Liver (tissue), 9 donors: ENCODE data around the gene RNF220. TPM values are rescaled to one million over a fixed set of nuclear protein-coding genes. Genes with fewer than 3 reads are reported as not detected.

ENCODE experiments used
- DNase-seq: peaks from one replicate; pipeline ENCODE4 v3.0.0-alpha.2; 2017; ENCODE audit warnings: low spot score
- H3K27ac ChIP-seq, 2 donors: one replicate each; pipeline ENCODE4 v1.7.0; 2013; ENCODE audit warnings: inconsistent platforms in 2 of 2, low read length in 2 of 2, control low read depth in 1 of 2, low read depth in 1 of 2, mild to moderate bottlenecking in 1 of 2
- H3K27me3 ChIP-seq, 4 donors: one replicate each; pipeline versions ENCODE4 v1.6.1 to v1.7.0; 2013; ENCODE audit warnings: low read length in 3 of 4, inconsistent platforms in 1 of 4, mild to moderate bottlenecking in 1 of 4, moderate library complexity in 1 of 4; ENCODE audit not compliant: control insufficient read depth in 4 of 4, insufficient read depth in 4 of 4
- H3K36me3 ChIP-seq, 4 donors: one replicate each; pipeline versions ENCODE4 v1.6.1 to v1.7.0; 2013; ENCODE audit warnings: low read length in 3 of 4, mild to moderate bottlenecking in 3 of 4, low read depth in 1 of 4, moderate library complexity in 1 of 4; ENCODE audit not compliant: control insufficient read depth in 4 of 4, insufficient read depth in 3 of 4
- H3K4me1 ChIP-seq, 4 donors: one replicate each; pipeline versions ENCODE4 v1.6.1 to v1.7.0; 2013; ENCODE audit warnings: low read length in 3 of 4, mild to moderate bottlenecking in 3 of 4, moderate library complexity in 1 of 4; ENCODE audit not compliant: control insufficient read depth in 4 of 4, insufficient read depth in 4 of 4
- H3K4me3 ChIP-seq, 3 donors: one replicate each; pipeline versions ENCODE4 v1.6.1 to v1.7.0; 2013; ENCODE audit warnings: low read length in 3 of 3, control low read depth in 1 of 3, low read depth in 1 of 3, mild to moderate bottlenecking in 1 of 3
- H3K9ac ChIP-seq, 2 donors: one replicate each; pipeline ENCODE4 v1.7.0; 2013; ENCODE audit warnings: low read length in 2 of 2, mild to moderate bottlenecking in 2 of 2, moderate library complexity in 2 of 2, control low read depth in 1 of 2, low read depth in 1 of 2
- H3K9me3 ChIP-seq, 4 donors: one replicate each; pipeline versions ENCODE4 v1.6.1 to v1.7.0; 2013; ENCODE audit warnings: low read length in 3 of 4; ENCODE audit not compliant: control insufficient read depth in 4 of 4
- CTCF ChIP-seq: fragments of 150-350 bp; IDR thresholded peaks from 2 replicates; pipeline ENCODE4 v1.5.1; 2017; ENCODE audit warnings: improper control_type of control experiment, low read depth, low read length; ENCODE audit not compliant: missing input control
- FOXA1 ChIP-seq: IDR thresholded peaks from 2 replicates; pipeline ENCODE4 v1.6.1; 2016; ENCODE audit warnings: antibody characterized with exemption
- FOXA2 ChIP-seq: IDR thresholded peaks from 2 replicates; pipeline ENCODE4 v1.6.1; 2016; ENCODE audit warnings: antibody characterized with exemption
- HNF4A ChIP-seq, 2 donors: conservative IDR thresholded peaks; 2 replicates each; pipeline ENCODE4 v1.6.1; 2016; ENCODE audit warnings: antibody characterized with exemption in 2 of 2, mild to moderate bottlenecking in 2 of 2
- HNF4G ChIP-seq: IDR thresholded peaks from 2 replicates; pipeline ENCODE4 v1.6.1; 2016; ENCODE audit warnings: antibody characterized with exemption
- JUND ChIP-seq, 2 donors: IDR thresholded peaks; 2 replicates each; pipeline ENCODE4 v1.6.1; 2016; ENCODE audit warnings: antibody characterized with exemption in 2 of 2
- RAD21 ChIP-seq, 2 donors: IDR thresholded peaks; 2 replicates each; pipeline ENCODE4 v1.6.1; 2016; ENCODE audit warnings: antibody characterized with exemption in 2 of 2, mild to moderate bottlenecking in 2 of 2
- REST ChIP-seq: IDR thresholded peaks from 2 replicates; pipeline ENCODE4 v1.6.1; 2016; ENCODE audit warnings: antibody characterized with exemption, mild to moderate bottlenecking
- RXRA ChIP-seq, 2 donors: IDR thresholded peaks; 2 replicates each; pipeline ENCODE4 v1.6.1; 2017 to 2018; ENCODE audit warnings: antibody characterized with exemption in 2 of 2, mild to moderate bottlenecking in 1 of 2
- SP1 ChIP-seq: IDR thresholded peaks from 2 replicates; pipeline ENCODE4 v1.6.1; 2018; ENCODE audit warnings: antibody characterized with exemption, mild to moderate bottlenecking
- TAF1 ChIP-seq: conservative IDR thresholded peaks from 2 replicates; pipeline ENCODE4 v1.6.1; 2016; ENCODE audit warnings: antibody characterized with exemption, mild to moderate bottlenecking
- YY1 ChIP-seq: IDR thresholded peaks from 2 replicates; pipeline ENCODE4 v1.6.1; 2016; ENCODE audit warnings: antibody characterized with exemption, mild to moderate bottlenecking
- ZBTB33 ChIP-seq: IDR thresholded peaks from 2 replicates; pipeline ENCODE4 v1.6.1; 2016; ENCODE audit warnings: antibody characterized with exemption
- WGBS: extraction: QIAGEN DNeasy Blood & Tissue Kit; methylation state at CpG from one replicate; pipeline ENCODE4 v1.1.7; 2013; 5-methylcytosine and 5-hydroxymethylcytosine counted together
- polyA plus RNA-seq, 2 donors: library from polyadenylated mRNA; stranded (reverse) in 1 of 2; unstranded in 1 of 2; fragments of 200-250 nt in 1 of 2; fragments of >200 nt in 1 of 2; fragmentation: Nextera tagmentation in 1 of 2; extraction: Ambion mirVana in 1 of 2; gene quantifications; one replicate each; pipeline versions ENCODE4 v1.2.1 to v1.2.3, GENCODE V29; 2013 to 2015
- total RNA-seq, 2 donors: library from RNA; depleted of rRNA; stranded (reverse); fragments of >200 nt; gene quantifications; one replicate each; pipeline ENCODE4 v1.2.3, GENCODE V29; 2014
- TF ChIP-seq, protein P1 (sequence below): IDR thresholded peaks from 2 replicates; pipeline ENCODE4 v1.6.1; 2016; ENCODE audit warnings: antibody characterized with exemption
- donor health status: healthy.
- donor health status: healthy.
- donor health status: healthy.
- donor health status: healthy.
- donor health status: healthy.

RNF220 gene
- total and polyA plus RNA-seq, 4 donors: 18.2 to 35.8 (median 26.1) TPM

DNA sequence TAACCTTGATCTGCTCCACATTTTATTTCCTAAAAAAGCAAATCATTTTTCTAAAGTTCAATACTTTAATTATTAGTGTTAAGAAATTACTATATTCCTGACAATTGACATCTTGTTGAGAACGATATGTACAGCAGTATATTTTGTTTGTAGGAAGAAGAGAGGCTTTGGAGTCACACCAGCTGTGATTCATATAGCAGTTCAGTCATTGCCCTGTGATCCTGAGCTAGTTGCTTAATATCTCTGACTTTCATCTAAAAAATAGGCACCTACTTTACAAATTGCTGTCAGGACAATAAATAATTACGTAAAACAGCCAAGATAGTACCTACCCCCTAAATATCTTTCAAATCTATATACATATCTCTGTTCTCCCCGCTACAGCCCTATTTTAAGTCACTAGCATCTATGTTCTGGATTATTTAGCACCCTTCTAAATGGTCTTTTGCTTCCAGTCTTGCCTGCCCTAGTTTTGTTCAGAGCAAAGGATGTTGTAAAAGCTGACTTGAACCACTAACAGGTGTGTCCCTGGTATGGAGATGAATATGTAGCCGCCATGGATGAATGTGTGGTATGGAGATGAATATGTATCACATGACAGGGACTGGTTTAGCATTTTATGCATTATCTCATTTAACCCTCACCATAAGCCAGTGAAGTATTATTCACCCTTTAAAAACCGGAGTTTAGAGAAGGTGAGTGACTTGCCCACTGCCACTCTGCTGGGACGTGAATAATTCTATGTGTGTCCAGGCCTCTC lies 42.2 kb downstream of the RNF220 start (continued):
- TF ChIP-seq HNF4G (no peak), JUND (IDR thresholded peaks at IDR 0.05) (no peak), FOXA2 (no peak), CTCF (no peak), HNF4A (conservative IDR thresholded peaks at IDR 0.05) (no peak), RAD21 (IDR thresholded peaks at IDR 0.05) (no peak)
- TF ChIP-seq, protein P1, sequence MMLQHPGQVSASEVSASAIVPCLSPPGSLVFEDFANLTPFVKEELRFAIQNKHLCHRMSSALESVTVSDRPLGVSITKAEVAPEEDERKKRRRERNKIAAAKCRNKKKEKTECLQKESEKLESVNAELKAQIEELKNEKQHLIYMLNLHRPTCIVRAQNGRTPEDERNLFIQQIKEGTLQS: no peak

- H3K9me3 ChIP-seq: peaks cover 0 to 5% (median 0%) of the 10 kb centered on the region in 4 donors
- no peak overlapping the region for H3K27ac ChIP-seq
- H3K36me3 ChIP-seq: no peaks in the 10 kb centered on the region
- DNase-seq: no peak
- no peak overlapping the region for H3K4me3 ChIP-seq
- no peak for TF ChIP-seq RAD21 (IDR thresholded peaks at IDR 0.05)
- no peak for TF ChIP-seq HNF4G
- no peak for TF ChIP-seq REST
- TF ChIP-seq FOXA2: no peak
- no peak for TF ChIP-seq ZBTB33
- no peak for TF ChIP-seq FOXA1
- no peak for TF ChIP-seq TAF1
- no peaks in the 10 kb centered on the region for H3K27me3 ChIP-seq
- no peak overlapping the region for H3K9ac ChIP-seq
- no peaks in the 10 kb centered on the region for H3K4me1 ChIP-seq
Observed at GRCh38 chr1:44453798-44454349, 48.8 kb downstream of the RNF220 start.

DNA sequence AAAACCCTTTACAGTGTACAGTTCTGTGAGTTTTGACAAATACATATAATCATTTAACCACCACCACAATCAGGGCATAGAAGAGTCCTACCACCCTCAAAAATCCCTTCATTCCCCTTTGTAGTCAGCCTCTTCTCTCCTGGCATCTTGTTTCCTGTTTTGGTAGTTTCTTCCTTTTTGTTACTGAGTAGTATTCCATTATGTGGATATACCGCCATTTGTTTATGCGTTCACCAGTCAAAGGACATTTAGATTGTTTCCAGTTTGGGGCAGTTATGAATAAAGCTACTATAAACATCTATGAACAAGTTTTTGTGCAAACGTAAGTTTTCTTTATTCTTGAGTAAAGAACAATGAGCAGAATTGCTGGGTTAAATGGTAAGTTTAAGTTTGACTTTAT lies 49.6 kb downstream of the RNF220 start:
- no peak overlapping the region for H3K9ac ChIP-seq
- DNase-seq: no peak
- no peaks in the 10 kb centered on the region for H3K36me3 ChIP-seq
- H3K4me1 ChIP-seq: no peaks in the 10 kb centered on the region
- H3K27ac ChIP-seq: no peak overlapping the region
- H3K9me3 ChIP-seq: peaks cover 0 to 5% (median 0%) of the 10 kb centered on the region in 4 donors
- no peak overlapping the region for H3K4me3 ChIP-seq
- TF ChIP-seq RXRA (IDR thresholded peaks at IDR 0.05) (no peak), JUND (IDR thresholded peaks at IDR 0.05) (no peak), YY1 (no peak), HNF4A (conservative IDR thresholded peaks at IDR 0.05) (no peak), SP1 (no peak), RAD21 (IDR thresholded peaks at IDR 0.05) (no peak), HNF4G (no peak)
- 92% methylated on average over 3 of the region's 3 CpGs for WGBS
- no peaks in the 10 kb centered on the region for H3K27me3 ChIP-seq
